ENCODE measurements around the gene TSPAN5.

Gene TSPAN5

GRCh38 chr4:98614662-98615061 is 43.7 kb downstream of the TSPAN5 start:
- no peak for DNase-seq

GRCh38 chr4:98614094-98614493 is 44.3 kb downstream of the TSPAN5 start:
- DNase-seq, result no peak

- no peak for DNase-seq
Observed at GRCh38 chr4:98613453-98614075, 44.8 kb downstream of the TSPAN5 start.

- no peak for DNase-seq
Observed at GRCh38 chr4:98612318-98613250, 45.8 kb downstream of the TSPAN5 start.

GRCh38 chr4:98611677-98612317 is 46.6 kb downstream of the TSPAN5 start:
- no peak for DNase-seq

GRCh38 chr4:98610926-98611676 is 47.3 kb downstream of the TSPAN5 start:
- DNase-seq, result no peak

- no peak for DNase-seq
Observed at GRCh38 chr4:98610431-98610830, 48.0 kb downstream of the TSPAN5 start.

GRCh38 chr4:98609934-98610333 is 48.5 kb downstream of the TSPAN5 start:
- DNase-seq, result no peak

- DNase-seq, result no peak
Observed at GRCh38 chr4:98608356-98608755, 50.1 kb downstream of the TSPAN5 start.

- DNase-seq, result no peak
Observed at GRCh38 chr4:98606894-98607293, 51.5 kb downstream of the TSPAN5 start.

- DNase-seq, result no peak
Observed at GRCh38 chr4:98605216-98605615, 53.2 kb downstream of the TSPAN5 start.

- no peak for DNase-seq
Observed at GRCh38 chr4:98604723-98605122, 53.7 kb downstream of the TSPAN5 start.

GRCh38 chr4:98603683-98604521 is 54.5 kb downstream of the TSPAN5 start:
- DNase-seq, result no peak

- DNase-seq, result no peak
Observed at GRCh38 chr4:98602270-98602669, 56.1 kb downstream of the TSPAN5 start.

GRCh38 chr4:98601708-98602107 is 56.7 kb downstream of the TSPAN5 start:
- DNase-seq, result no peak

- DNase-seq, result no peak
Observed at GRCh38 chr4:98599617-98600205, 58.7 kb downstream of the TSPAN5 start.

GRCh38 chr4:98586962-98587354 is 71.5 kb downstream of the TSPAN5 start:
- no peak for DNase-seq

GRCh38 chr4:98586291-98586961 is 72.0 kb downstream of the TSPAN5 start:
- no peak for DNase-seq

GRCh38 chr4:98585596-98585995 is 72.8 kb downstream of the TSPAN5 start:
- no peak for DNase-seq

GRCh38 chr4:98584265-98584664 is 74.1 kb downstream of the TSPAN5 start:
- no peak for DNase-seq

GRCh38 chr4:98583265-98583664 is 75.1 kb downstream of the TSPAN5 start:
- no peak for DNase-seq

All from NCI-H2171 (cell line).